ENCODE results near the gene PLA2G4C.

PLA2G4C gene

GRCh38 chr19:48061401-48062344 lies 48.9 kb downstream of the PLA2G4C start:
- in situ Hi-C loops (cut with MboI; ENCODE audit: low sequenced_read_pairs) = no loop called here

DNA sequence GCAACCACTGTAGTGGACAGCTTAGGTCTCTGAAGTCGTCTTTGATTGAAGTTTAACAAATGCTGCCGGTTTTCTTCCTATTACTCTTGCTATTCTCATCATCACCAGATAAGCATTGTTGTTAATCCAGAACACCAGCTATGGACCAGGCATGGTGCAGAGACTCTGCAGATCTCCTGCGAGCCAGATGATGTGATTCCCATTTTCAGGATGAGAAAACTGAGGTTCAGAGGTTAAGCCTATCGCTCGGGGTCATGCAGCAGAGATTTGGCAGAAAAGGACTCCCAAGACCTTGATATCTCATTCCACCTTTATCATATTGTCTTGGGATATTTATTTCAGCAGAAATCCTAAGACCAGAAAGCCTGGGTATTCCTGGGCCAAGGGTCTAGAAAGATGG lies 50.2 kb downstream of the PLA2G4C start:
- in situ Hi-C loops (cut with MboI; ENCODE audit: low sequenced_read_pairs) = no loop called here

GRCh38 chr19:48059331-48059730 lies 51.3 kb downstream of the PLA2G4C start:
- in situ Hi-C loops (cut with MboI; ENCODE audit: low sequenced_read_pairs) = no loop called here

DNA sequence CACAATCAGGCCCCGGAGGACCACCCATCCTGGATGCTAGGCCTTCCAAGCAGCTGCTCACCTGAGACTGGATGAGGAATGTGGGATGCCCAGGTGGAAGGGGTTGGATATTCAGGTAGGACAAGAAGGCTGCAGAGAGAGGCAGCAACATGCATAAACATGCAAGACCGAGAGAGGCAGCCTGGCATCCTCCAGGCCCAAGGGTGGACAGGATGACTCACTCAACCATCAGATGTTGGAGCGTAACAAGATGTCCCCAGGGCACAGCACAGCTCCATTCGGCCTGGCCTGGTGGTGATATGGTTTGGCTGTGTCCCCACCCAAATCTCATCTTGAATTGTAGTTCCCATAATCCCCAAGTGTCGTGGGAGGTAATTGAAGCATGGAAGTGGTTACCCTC lies 56.8 kb downstream of the PLA2G4C start:
- in situ Hi-C loops (cut with MboI; ENCODE audit: low sequenced_read_pairs) = no loop called here

GRCh38 chr19:48053076-48053475 lies 57.5 kb downstream of the PLA2G4C start:
- in situ Hi-C loops (cut with MboI; ENCODE audit: low sequenced_read_pairs) = no loop called here

DNA sequence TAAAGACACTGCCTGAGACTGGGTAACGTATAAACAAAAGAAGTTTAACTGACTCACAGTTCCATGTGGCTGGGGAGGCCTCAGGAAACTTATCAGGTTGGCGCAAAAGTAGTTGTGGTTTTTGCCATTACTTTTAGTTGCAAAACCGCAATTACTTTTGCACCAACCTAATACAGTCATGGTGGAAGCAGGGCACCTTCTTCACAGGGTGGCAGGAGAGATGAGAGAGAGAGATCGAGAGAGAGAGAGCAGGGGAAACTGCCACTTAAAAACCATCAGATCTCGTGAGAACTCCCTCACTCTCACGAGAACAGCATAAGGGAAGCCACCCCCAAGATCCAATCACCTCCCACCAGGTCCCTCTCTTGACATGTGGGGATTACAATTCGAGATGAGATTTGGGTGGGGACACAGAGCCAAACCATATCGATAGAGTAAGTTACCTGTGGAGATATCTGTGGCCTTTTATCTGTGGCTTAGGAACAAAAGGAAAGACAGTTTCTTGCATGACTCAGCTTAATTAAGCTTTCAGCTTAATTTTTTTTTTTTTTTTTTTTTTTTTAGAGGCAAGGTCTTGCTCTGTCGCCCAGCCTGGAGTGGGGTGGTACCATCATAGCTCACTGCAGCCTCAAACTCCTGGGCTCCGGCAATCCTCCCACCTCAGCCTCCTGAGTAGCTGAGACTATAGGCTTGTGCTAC lies 59.1 kb downstream of the PLA2G4C start:
- in situ Hi-C loops (cut with MboI; ENCODE audit: low sequenced_read_pairs) = no loop called here

DNA sequence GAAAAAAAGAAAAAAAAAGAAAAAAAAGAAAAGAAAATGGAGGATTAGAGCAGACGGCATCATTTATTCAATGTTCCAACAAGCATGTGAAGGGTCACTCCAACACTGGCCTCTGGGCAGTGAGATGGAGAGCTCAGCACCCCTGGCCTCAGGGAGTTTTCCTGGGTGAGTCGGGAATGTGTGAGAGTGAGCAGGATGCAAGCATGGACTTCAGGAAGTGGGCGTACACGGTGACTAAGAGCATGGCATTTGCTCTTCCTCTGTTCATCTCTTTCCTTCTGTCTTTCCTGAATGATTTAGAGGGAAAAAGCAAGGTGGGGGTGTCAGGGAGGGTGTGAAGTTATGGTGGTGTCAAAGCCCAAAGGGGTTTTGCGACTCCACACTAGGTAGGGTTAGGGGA lies 66.1 kb downstream of the PLA2G4C start:
- in situ Hi-C loops (cut with MboI; ENCODE audit: low sequenced_read_pairs) = no loop called here

DNA sequence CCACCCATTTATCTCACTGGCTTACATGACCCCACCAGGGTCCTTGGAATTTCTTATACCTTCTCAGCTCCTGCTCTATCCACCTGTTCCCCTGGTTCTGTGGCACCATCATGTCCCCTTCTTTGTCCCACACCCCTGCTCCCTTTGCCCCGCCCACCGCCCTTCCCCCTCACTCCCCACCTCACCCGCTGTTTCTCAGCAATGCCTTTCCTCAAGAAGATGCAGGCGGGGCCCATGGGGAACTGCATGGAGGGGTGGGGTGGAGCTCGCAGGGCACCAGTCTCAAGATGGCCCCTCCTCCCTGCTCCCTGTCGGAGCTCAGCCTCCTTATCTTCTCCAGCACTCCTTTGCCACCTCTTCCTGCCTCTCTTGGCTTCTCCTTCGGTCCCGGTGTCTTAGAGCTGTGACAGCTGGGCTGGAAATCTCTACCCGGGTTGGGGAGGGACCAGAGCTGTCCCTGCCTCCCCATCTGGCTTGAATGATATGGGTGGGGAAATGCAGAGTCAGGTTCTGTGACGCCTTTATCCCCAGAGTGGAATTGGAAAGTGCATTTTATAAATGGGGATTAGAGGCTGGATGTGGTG lies 66.8 kb downstream of the PLA2G4C start, which contains the start of gene CABP5:
Gene CABP5, minus strand, starts transcription at position 405 of the 584 bp plus-strand sequence. Its CDS starts 157 bp downstream, at position 248.
- in situ Hi-C loops (cut with MboI; ENCODE audit: low sequenced_read_pairs) = no loop called here

DNA sequence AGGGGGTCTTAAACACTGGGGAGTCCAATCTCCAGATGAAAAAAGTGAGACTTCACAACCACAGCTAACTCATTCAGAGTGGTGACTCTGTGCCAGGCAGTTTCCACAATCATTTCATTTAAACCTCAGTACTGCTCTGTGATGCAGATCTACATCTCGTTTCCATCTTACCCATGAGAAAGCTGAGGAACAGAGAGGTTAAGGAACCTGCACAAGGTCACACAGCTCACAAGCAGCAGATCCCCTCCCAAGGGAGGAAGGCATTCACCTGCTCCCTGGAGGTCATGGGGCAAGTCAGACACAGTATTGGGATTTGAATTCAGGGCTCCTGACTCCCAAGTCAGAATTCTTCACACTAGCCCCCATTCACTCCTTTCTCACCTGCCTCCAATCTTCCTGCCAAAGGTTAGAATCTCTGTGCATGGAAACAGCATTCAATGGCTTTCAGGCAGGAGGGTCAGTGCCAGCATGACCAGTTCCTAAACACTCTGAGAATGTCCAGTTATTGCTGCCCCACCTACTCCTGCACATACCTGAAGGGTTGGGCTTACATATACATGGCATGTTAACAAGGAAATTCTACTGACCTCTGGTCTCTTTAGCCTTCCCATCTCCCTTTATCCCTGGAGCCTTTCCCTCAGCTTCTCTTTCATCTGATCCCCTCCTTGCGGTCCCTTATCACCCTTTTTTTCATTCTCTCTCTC lies 68.6 kb downstream of the PLA2G4C start:
- in situ Hi-C loops (cut with MboI; ENCODE audit: low sequenced_read_pairs) = no loop called here

DNA sequence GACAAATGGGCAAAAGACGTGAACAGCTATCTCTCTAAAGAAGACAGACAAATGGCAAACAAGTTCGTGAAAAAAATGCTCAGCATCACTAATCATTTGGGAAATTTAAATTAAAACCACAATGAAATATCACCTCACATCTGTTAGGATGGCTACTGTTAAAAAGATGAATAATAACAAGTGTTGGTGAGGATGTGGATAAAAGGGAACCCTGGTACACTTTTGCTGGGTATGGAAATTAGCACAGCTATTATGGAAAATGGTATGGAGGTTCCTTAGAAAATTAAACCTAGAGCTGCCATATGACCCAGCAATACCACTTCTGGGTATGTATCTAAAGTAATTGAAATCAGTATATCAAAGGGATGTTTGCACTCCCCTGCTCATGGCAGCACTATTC lies 73.9 kb downstream of the PLA2G4C start:
- in situ Hi-C loops (cut with MboI; ENCODE audit: low sequenced_read_pairs) = no loop called here

DNA sequence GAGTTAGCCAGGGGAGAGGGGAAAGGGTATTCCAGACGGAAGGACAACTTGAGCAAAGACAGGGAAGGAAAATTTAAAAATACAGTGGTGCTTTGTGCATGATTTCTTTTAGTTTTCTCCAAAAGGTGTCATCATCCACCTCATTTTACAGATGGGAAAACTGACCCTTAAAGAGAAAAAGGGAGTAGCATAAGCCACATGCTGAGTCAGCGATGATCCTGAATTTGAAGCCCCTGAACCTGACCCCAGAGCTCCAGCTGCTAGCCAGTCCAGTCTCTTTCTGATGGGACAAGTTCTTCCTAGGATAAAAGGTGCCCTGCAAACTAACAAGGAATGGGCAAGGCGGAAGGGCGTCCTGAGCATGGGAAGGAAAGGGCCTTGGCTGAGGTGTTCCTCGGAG lies 77.0 kb downstream of the PLA2G4C start:
- in situ Hi-C loops (cut with MboI; ENCODE audit: low sequenced_read_pairs) = no loop called here

GRCh38 chr19:48030073-48030472 lies 80.5 kb downstream of the PLA2G4C start:
- in situ Hi-C loops (cut with MboI; ENCODE audit: low sequenced_read_pairs) = no loop called here

GRCh38 chr19:48029431-48029830 lies 81.2 kb downstream of the PLA2G4C start:
- in situ Hi-C loops (cut with MboI; ENCODE audit: low sequenced_read_pairs) = no loop called here

- in situ Hi-C loops (cut with MboI; ENCODE audit: low sequenced_read_pairs) = no loop called here
These were observed 85.1 kb downstream of the PLA2G4C start for GRCh38 chr19:48025480-48025879.

DNA sequence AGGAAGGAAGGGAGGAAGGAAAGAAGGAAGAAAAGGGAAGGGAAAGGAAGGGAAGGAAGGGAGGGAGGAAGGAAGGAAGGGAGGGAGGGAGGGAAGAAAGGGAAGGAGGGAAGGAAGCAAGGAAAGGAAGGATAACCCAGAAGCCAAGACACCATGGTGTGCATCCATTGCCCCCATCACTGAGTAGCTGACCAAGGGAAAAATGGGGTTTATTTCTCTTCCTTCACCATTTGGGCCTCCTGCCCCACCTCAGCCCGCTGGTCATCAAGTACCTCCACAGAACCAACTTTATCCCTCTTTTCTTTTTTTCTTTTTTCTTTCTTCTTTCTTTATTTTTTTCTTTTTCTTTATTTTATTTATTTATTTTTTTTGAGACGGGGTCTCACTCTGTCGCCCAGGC lies 87.1 kb downstream of the PLA2G4C start:
- in situ Hi-C loops (cut with MboI; ENCODE audit: low sequenced_read_pairs) = no loop called here

DNA sequence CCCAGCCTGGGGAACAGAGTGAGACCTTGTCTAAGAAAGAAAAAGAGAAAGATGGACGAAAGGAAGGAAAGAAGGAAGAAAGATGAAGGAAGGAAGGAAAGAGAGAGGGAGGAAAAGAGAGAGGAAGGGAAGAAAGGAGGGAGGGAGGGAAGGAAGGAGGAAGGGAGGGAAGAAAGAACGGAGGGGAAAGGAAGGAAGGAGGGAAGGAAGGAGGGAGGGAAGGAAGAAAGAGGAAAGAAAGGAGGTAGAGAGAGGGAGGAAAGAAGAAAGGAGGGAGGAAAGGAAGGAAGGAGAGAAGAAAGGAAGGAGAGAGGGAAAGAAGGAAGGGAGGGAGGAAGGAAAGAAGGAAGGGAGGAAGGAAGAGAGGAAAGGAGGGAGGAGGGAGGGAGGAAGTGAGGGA lies 87.6 kb downstream of the PLA2G4C start:
- in situ Hi-C loops (cut with MboI; ENCODE audit: low sequenced_read_pairs) = no loop called here

- in situ Hi-C loops (cut with MboI; ENCODE audit: low sequenced_read_pairs) = no loop called here
These were observed 89.9 kb downstream of the PLA2G4C start for GRCh38 chr19:48020686-48021085.

GRCh38 chr19:48010932-48011758 lies 99.5 kb downstream of the PLA2G4C start:
- in situ Hi-C loops (cut with MboI; ENCODE audit: low sequenced_read_pairs) = no loop called here

GRCh38 chr19:48006762-48007161 lies 103.9 kb downstream of the PLA2G4C start:
- in situ Hi-C loops (cut with MboI; ENCODE audit: low sequenced_read_pairs) = no loop called here

DNA sequence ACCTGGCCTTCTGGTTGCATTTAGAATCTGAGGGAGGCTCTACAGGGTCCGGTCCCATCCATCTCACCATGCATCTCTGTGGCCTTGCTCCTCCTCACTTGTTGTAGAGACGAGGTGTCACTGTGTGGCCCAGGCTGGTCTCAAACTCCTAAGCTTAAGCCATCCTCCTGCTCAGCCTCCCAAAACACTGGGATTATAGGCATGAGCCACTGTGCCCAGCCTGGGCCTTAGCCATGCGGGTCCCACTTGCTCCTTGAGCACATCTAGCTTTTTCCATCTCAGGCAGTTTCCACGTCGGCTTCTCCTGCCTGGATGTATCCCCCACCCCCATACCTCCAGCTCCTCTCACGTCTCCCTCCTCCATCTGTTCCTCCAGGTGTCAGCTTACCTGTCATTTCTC lies 106.4 kb downstream of the PLA2G4C start:
- in situ Hi-C loops (cut with MboI; ENCODE audit: low sequenced_read_pairs) = no loop called here

Measured in HL-60/S4 (cell line).